ENCODE data around the gene C6orf136. TPM values are rescaled to one million over a fixed set of nuclear protein-coding genes. Genes with fewer than 3 reads are reported as not detected.
A peak's percentile ranks its signal among the peaks of the same experiment; 100 is the strongest.

C6orf136 gene
- total and polyA plus RNA-seq, 9 of the 15 experiments (the other 6 are each of a cell fraction or from before 2014, with no cell fraction given): 14.1 to 63.1 (median 18.4) TPM

DNA sequence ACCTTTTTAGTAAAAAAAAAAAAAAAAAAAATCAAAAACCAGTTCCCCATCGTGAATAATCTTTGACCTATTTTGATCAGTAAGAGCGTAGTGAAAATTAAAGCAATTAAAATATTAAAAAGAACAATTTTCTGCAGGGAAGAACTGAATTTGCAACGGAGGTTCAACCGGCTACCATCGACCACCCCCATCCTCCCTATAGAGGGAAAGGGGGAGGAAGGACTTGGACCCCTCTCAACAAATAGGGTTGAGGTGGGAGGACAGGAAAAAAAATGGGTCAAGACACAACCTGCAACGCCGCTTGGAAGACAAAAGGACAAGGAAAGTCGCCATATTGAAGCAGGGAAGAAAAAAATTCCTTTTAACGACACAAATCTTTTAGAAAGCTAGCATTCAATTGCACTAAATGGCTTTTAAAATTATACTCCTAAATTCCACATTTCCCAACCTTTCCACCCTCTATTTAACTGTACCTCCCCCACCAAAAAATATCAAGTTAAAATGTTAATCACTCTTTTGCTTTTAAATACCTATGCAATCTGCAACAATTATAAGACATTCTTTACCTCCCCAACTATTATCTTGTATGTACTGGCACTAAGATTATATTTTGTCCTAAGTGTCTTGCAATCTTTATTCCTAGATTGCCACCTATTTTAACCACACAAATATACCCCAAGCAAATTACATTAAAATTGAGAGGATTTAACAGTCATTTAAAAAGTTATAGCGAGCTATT lies 31.5 kb upstream of the C6orf136 start (continued):
- TF ChIP-seq RREB1 (CRISPR knock-in tag; IDR thresholded peaks at IDR 0.05): no peak
- no peak for TF ChIP-seq ZC3H11A (IDR thresholded peaks at IDR 0.05; ENCODE audit: low read depth, low read length)
- no peak for TF ChIP-seq ZNF146 (CRISPR knock-in tag; IDR thresholded peaks at IDR 0.05; ENCODE audit: unreplicated experiment)
- no peak for TF ChIP-seq BMI1 (IDR thresholded peaks at IDR 0.05; ENCODE audit: low read length)
- no peak for TF ChIP-seq MAFK (IDR thresholded peaks at IDR 0.05; ENCODE audit: low read length)
- TF ChIP-seq, protein P1, sequence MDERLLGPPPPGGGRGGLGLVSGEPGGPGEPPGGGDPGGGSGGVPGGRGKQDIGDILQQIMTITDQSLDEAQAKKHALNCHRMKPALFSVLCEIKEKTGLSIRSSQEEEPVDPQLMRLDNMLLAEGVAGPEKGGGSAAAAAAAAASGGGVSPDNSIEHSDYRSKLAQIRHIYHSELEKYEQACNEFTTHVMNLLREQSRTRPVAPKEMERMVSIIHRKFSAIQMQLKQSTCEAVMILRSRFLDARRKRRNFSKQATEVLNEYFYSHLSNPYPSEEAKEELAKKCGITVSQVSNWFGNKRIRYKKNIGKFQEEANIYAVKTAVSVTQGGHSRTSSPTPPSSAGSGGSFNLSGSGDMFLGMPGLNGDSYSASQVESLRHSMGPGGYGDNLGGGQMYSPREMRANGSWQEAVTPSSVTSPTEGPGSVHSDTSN (CRISPR knock-in tag; IDR thresholded peaks at IDR 0.05; ENCODE audit: low read depth): no peak
- TF ChIP-seq, protein P1 (tag; conservative IDR thresholded peaks at IDR 0.05; ENCODE audit: low read depth): peak; percentile 50; the same call in 1 of the 2 replicates
- no peak for TF ChIP-seq GTF3C2 (IDR thresholded peaks at IDR 0.05; ENCODE audit: borderline replicate concordance, extremely low read depth, insufficient read length)
- peak; percentile 49 for TF ChIP-seq PYGO2 (tag; IDR thresholded peaks at IDR 0.05)
- TF ChIP-seq CBX2 (IDR thresholded peaks at IDR 0.05; ENCODE audit: insufficient read depth, low read length, poor library complexity, severe bottlenecking): no peak
- no peak for TF ChIP-seq CREB3L1 (IDR thresholded peaks at IDR 0.05; ENCODE audit: borderline replicate concordance, low read depth)

Data from K562 (cell line).